NCI-H2107 (cell line): ENCODE data around the gene FAM107B.
"Not testable (repeated sequence)": the region's sequence is repeated elsewhere in the genome, so short reads cannot be mapped to it uniquely, and the experiment has no call there.

Experiments
- DNase-seq: peaks from one replicate; lab custom pipeline; 2025; lab: John Stamatoyannopoulos, UW

The FAM107B gene

DNA sequence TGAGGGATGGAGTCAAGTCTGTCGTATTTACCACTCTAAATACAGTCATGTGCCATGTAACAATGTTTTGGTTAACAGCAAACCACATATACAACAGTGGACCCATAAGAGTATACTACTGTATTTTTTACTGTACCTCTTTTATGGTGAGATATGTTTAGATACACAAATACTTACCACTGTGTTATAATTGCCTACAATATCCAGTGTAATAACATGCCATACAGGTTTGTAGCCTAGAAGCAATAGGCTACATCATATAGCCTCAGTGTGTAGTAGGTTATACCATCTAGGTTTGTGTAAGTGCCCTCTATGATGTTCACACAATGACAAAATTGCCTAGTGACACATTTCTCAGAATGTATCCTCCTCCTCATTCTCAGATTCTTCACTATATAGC is 110.4 kb downstream of the FAM107B start:
- no peak for DNase-seq

DNA sequence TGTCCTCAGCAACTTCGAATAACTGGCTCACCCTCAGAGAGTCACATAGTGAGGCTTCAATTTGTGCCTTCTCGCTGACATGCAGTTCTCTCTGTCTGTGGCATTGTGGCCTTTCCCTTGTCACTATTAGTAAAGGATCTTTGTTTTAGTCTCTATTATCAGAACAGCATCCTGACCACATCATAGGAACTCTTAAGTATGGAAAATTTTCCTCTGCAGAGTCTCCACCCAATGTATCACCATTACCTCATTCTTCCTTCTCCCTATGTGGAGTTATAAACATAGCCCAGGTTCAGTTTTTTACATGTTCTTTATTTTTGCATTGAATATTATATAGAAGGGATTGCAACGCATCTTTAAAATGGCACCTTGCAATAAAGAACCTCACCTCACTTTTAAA is 112.9 kb downstream of the FAM107B start:
- DNase-seq, result no peak

GRCh38 chr10:14660831-14661230 is 113.9 kb downstream of the FAM107B start:
- DNase-seq, result no peak

GRCh38 chr10:14659626-14660196 is 115.0 kb downstream of the FAM107B start:
- no peak for DNase-seq

- not testable (repeated sequence) for DNase-seq
Measured at GRCh38 chr10:14659137-14659536, 115.6 kb downstream of the FAM107B start.

GRCh38 chr10:14658331-14659127 is 116.2 kb downstream of the FAM107B start:
- DNase-seq, result no peak

GRCh38 chr10:14656052-14656730 is 118.5 kb downstream of the FAM107B start:
- no peak for DNase-seq

- DNase-seq, result no peak
Measured at GRCh38 chr10:14654821-14655382, 119.8 kb downstream of the FAM107B start.

GRCh38 chr10:14653271-14654161 is 121.2 kb downstream of the FAM107B start:
- DNase-seq, result no peak

DNA sequence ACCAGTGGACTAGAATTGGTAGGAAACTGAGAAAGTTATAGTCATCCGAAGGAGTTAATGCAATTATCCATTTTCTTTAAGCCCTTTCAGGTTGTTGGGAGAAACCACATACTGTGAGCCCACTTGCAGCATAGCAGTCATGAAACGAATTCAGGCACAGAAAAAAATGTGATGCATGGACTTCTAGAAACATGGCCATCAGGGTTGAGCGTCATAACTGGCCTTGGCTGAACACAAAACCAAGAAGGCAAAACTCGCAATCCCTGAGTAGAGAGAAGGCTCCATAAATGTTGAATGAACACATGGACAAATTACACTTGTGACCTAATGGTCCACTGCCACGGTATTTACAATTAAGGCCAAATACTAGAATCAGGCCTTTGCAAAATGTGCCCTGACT is 121.9 kb downstream of the FAM107B start:
- no peak for DNase-seq

DNA sequence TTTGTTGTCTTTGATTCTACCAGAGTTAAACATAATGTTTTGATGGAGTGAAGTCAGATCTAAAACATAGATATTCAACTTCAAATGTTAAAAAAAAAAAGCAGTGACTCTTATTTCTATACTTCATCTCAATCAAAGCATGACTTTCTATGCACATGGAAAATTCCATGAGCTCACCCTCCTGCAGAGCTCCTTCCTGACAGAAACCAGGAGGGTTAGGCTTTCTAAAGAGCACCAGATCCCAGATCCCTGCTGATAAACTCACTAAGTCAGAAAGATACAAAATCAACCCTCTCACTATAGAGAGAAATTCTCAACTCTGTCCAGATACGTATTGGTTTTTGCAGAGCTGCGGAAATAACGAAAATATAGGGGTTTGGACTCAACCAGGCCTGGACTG is 122.6 kb downstream of the FAM107B start:
- DNase-seq, result no peak

GRCh38 chr10:14649739-14650138 is 125.0 kb downstream of the FAM107B start:
- no peak for DNase-seq

GRCh38 chr10:14648946-14649345 is 125.8 kb downstream of the FAM107B start:
- DNase-seq, result no peak

DNA sequence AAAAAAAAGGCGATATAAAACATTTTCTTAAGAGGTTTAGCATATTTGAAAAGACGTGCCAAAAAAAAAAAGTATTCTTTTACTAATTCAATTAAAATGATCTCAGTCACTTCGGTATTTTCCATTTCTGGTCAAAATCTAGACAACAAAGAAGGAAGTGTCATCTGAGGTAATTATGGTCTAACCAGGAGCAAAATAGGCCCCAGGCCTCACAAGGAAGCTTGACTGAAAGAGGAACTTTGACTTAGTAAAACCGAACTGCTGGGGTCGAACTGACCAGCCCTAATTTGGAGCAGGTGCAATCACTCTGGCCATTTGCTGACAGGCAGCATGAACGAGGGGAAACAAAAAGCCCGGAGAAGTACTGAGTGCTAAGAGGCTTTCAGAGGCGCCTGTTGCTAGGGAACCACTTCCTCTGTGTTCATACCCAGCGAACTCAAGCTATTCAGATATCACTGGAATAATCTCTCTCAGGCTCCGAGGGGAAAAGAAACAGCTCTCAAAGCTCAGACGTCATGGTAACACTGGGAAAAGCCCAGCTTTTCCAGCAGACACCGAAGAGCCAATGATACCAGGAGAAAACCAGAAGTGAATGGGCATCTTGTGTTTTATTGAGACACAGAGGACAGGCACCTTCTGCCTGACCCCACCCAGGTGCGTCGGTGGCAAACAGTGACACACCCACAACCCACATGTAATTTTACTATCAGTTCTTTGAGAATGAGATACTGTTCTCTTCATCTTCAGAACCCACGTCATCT is 126.5 kb downstream of the FAM107B start:
- peak; percentile 10 for DNase-seq

DNA sequence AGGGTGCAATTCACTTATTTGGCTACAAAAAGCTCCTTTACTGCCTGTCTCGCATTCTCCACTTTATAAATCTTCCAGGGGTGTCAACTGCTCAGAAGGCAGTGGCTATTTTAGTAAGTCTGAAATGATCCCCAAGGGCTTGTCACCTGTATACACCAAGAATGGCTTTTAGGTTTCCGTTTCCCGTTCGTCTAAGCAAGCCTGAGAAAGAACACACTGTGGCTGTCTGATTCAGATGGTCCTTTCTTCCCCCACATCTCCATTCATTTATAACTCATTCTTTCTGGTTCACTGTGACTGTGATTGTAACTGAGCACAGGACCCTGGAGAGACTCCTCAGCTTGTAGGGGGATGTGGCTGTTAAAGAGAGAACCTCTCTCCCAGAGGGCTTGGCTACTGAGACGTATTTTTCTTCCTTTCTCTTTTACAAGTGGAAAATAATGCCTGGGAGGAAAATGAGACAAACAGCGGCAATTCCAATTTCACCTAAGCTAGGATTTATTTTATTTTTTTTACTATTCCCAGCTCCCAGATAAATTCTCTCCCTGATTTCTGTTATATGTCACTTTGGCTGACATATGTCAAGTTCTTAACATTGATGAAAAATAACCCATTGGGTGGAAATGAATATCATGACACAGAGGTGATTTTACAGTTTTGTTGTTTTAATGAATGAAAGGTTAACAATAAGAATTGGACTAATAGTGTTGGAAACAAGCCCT is 129.3 kb downstream of the FAM107B start:
- DNase-seq, result no peak

- DNase-seq, result no peak
Measured at GRCh38 chr10:14639637-14640036, 135.1 kb downstream of the FAM107B start.

DNA sequence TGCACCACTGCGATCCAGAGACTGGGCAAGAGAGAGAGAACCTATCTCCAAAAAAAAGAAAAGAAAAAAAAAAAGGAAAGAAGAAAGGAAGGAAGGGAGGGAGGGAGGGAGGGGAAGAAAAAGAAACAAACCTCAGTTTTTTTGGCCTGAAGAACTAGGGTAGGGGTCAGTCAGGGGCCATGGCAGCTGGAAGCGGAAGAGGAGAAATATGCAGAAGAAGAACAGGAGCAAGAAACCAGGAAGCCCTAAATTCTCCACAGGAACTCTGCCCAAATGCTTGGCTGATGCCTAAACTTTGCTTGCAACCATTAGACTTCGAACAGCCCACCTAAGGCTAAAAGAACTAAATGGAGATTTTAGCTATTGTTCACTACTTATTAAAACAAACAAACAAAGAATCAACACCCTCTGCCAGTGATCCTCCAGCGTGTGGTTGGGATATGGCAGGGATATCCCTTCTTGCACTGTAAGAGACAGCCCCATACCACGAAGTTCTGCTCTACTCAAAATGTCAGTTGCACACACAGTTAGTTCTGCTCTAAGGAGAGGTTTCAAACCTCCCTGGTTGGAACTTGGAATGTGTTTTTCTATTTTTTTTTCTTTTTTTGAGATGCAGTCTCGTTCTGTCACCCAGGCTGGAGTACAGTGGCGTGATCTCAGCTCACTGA is 139.5 kb downstream of the FAM107B start:
- no peak for DNase-seq

- not testable (repeated sequence) for DNase-seq
Measured at GRCh38 chr10:14634572-14634971, 140.1 kb downstream of the FAM107B start.

DNA sequence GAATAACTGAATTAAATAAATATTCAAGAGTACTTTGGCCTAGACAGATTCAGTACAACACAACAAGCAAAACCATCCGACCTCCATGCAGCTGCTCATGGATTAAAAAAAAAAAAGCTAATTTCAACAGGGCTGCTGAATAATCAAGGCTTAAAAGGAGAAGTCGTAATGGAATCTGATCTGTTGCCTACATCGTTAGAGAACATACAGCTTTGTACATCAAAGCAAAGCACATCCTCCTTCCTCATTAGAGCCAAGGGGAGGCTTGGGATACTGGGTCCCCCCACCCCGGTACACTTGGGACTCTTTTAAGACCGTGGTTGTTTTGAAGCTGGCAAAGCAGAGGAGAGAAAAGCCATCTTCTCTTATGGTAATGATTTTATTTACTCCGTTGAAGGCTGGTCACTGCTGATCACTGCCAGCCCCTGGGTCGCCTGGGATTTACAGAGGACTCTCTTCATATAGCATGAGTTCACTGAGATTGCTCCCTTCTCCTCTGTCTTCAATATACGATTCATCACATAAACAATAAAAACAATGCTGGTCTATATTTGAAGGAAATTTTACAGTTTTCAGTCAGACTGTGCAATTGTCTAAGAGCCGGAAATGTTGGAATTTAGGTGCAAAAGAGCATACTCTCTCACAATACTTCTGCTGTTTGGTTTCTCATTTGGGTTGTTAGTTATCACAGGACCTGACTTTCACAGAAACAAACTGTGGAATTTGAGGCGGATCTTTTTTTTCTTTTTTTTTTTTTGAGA is 148.8 kb downstream of the FAM107B start:
- no peak for DNase-seq
